GM23248 (cell line): ENCODE measurements around the gene MDK. TPM values are rescaled to one million over a fixed set of nuclear protein-coding genes. Genes with fewer than 3 reads are reported as not detected.

Source experiments
- DNase-seq: peaks from one replicate; pipeline ENCODE4 v3.0.0-alpha.2; 2015
- H2AFZ ChIP-seq: fragments of 200-600 bp; sonication (generic); 2 replicates; pipeline ENCODE4 v1.6.1; 2016; ENCODE audit warnings: antibody characterized with exemption
- H3F3A ChIP-seq: fragments of 200-600 bp; sonication (generic); 2 replicates; pipeline ENCODE4 v1.6.1; 2016; ENCODE audit warnings: mild to moderate bottlenecking, antibody characterized with exemption, mixed run types; ENCODE audit not compliant: insufficient read depth
- H3K27ac ChIP-seq: fragments of 200-600 bp; sonication (generic); 2 replicates; pipeline ENCODE4 v1.5.1; 2016; ENCODE audit warnings: mild to moderate bottlenecking
- H3K27me3 ChIP-seq: fragments of 200-600 bp; sonication (generic); replicated peaks from 2 replicates; pipeline ENCODE4 v1.6.1; 2016; ENCODE audit warnings: mild to moderate bottlenecking; ENCODE audit not compliant: insufficient read depth
- H3K36me3 ChIP-seq: fragments of 200-600 bp; sonication (generic); 2 replicates; pipeline ENCODE4 v1.6.1; 2016; ENCODE audit warnings: low read depth, mild to moderate bottlenecking
- H3K4me1 ChIP-seq: fragments of 200-600 bp; sonication (generic); 2 replicates; pipeline ENCODE4 v1.6.1; 2016; ENCODE audit warnings: mild to moderate bottlenecking; ENCODE audit not compliant: insufficient read depth
- H3K4me2 ChIP-seq: fragments of 200-600 bp; sonication (generic); one replicate; pipeline ENCODE4 v1.6.1; 2016; ENCODE audit warnings: mild to moderate bottlenecking; ENCODE audit not compliant: unreplicated experiment
- H3K4me3 ChIP-seq: fragments of 200-600 bp; sonication (generic); 2 replicates; pipeline ENCODE4 v1.5.1; 2016; ENCODE audit warnings: mild to moderate bottlenecking
- H3K79me2 ChIP-seq: fragments of 200-600 bp; sonication (generic); 2 replicates; pipeline ENCODE4 v1.6.1; 2016; ENCODE audit warnings: mild to moderate bottlenecking; ENCODE audit not compliant: insufficient read depth
- H3K9ac ChIP-seq: fragments of 200-600 bp; sonication (generic); 2 replicates; pipeline ENCODE4 v1.6.1; 2016; ENCODE audit warnings: mild to moderate bottlenecking
- H3K9me2 ChIP-seq: fragments of 200-600 bp; sonication (generic); 2 replicates; pipeline ENCODE4 v1.6.1; 2016; ENCODE audit warnings: mixed run types, mild to moderate bottlenecking, moderate library complexity; ENCODE audit not compliant: insufficient read depth
- H3K9me3 ChIP-seq: fragments of 200-600 bp; sonication (generic); one replicate; pipeline ENCODE4 v1.6.1; 2017; ENCODE audit warnings: low read depth
- H4K20me1 ChIP-seq: fragments of 200-600 bp; sonication (generic); 2 replicates; pipeline ENCODE4 v1.6.0; 2016; ENCODE audit not compliant: insufficient read depth
- EZH2 ChIP-seq: fragments of 200-600 bp; sonication (generic); IDR thresholded peaks from 2 replicates; pipeline ENCODE4 v1.6.1; 2018; ENCODE audit warnings: antibody characterized with exemption, mild to moderate bottlenecking; ENCODE audit not compliant: insufficient read depth, poor library complexity, severe bottlenecking
- EZH2phosphoT487 ChIP-seq: fragments of 200-600 bp; sonication (generic); IDR thresholded peaks from 2 replicates; pipeline ENCODE4 v1.6.1; 2018; ENCODE audit warnings: antibody characterized with exemption, moderate library complexity, mild to moderate bottlenecking, low read depth; ENCODE audit not compliant: insufficient read depth
- WGBS, 2 experiments: methylation state at CpG; one replicate each; pipeline ENCODE4 v1.1.6; 2015 to 2017; ENCODE audit warnings: low lambda C conversion rate in 2 of 2, low coverage in 1 of 2; ENCODE audit errors: missing lambda C conversion rate in 2 of 2; 5-methylcytosine and 5-hydroxymethylcytosine counted together
- in situ Hi-C: fragments of 300-500 bp; cut with MboI; formaldehyde crosslinking; loops from 2 replicates; pipeline ENCODE4 v1.15.0; 2020
- polyA plus RNA-seq: library from polyadenylated mRNA; unstranded; fragments of >200 nt; fragmentation: Nextera tagmentation; extraction: Ambion mirVana; gene quantifications from 2 replicates; pipeline ENCODE4 v1.2.1, GENCODE V29; 2016
- total RNA-seq: library from RNA; depleted of rRNA; stranded (reverse); fragments of >200 nt; shearing (Covaris generic); gene quantifications from 2 replicates; pipeline ENCODE4 v1.2.3, GENCODE V29; 2014

The MDK gene
- total and polyA plus RNA-seq, 2 experiments from 2014 or later = 10.7 to 31.5 TPM

DNA sequence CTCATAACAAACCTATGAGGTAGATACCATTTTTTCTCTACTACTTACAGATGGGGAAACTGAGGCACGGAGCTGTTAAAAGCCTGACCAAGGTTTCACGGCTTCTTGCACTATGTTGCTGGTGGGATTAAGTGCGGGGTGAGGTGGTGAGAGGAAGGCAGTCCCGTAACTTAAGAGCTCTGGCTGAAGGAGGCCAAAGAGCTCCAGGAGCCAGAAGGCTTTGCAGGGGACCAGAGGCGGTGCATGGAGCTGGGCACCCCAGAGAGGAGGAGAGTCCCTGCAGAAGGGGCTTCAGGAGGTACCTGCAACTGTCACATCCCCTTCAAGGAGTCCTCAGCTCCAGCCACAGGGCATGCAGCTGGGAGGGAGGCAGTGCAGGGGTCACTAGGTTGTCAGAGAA lies 6.0 kb downstream of the MDK start:
- Histone ChIP-seq H3K4me1 (no peaks in the 10 kb centered on the region), H3K36me3 (no peaks in the 10 kb centered on the region), H3K9ac (no peak overlapping the region), H3K27me3 (peaks cover 7% of the 10 kb centered on the region), H3F3A (0 out of 2 replicates have a peak, but pooled peaks cover 3% of the 10 kb centered on the region), H3K79me2 (no peaks in the 10 kb centered on the region), H3K4me3 (no peak overlapping the region), H2AFZ (no peak overlapping the region), H3K27ac (no peak overlapping the region), H4K20me1 (no peaks in the 10 kb centered on the region), H3K4me2 (no peak overlapping the region), H3K9me2 (no peaks in the 10 kb centered on the region), H3K9me3 (no peaks in the 10 kb centered on the region)
- in situ Hi-C loops = no loop called here
- 70 to 81% methylated on average over 5 of the region's 5 CpGs for WGBS, 2 experiments
- TF ChIP-seq EZH2phosphoT487 = no peak
- no peak for TF ChIP-seq EZH2
- no peak for DNase-seq

DNA sequence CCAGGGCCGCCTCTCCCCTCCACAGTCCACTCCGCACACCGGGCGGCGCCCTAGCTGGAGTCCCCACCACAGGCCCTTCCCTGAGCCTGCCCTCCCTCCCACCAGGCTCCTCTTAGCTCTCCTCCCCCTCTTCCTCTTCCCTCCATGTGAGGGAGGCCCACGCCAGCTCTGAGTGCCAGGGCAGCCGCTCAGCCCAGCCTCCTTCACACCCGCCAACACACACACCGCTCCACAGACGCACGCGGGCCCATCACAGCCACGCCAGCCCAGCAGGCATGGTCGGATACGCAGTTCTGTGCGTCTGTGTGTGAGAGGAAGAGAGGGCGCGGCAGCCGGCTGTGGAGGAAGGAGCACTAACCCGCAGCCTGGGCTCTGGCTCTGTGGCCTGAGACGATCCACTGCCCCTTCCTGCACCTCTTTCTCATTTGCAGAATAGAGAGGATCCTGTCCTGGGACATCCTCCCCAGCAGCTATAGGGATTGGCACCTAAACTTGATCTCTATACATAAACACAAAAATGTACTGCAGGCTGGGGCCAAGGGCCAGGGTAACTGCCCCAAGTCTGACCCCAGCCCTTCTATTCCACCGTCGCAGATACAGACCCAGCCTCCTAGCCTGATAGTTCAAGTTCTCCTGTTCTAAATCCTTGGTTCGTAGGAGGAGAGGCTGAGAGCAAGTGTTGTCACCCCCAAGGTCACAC lies 6.6 kb downstream of the MDK start:
- no peak overlapping the region for H3K4me2 ChIP-seq
- no peaks in the 10 kb centered on the region for H4K20me1 ChIP-seq
- no peak overlapping the region for H3K27ac ChIP-seq
- H3K27me3 ChIP-seq = peaks cover 7% of the 10 kb centered on the region
- 18 to 23% methylated on average over 15 to 24 of the region's 24 CpGs for WGBS, 2 experiments
- in situ Hi-C loops = no loop called here
- H3K9me2 ChIP-seq = no peaks in the 10 kb centered on the region
- H3K9ac ChIP-seq = no peak overlapping the region
- H3K79me2 ChIP-seq = no peaks in the 10 kb centered on the region
- H3K4me1 ChIP-seq = no peaks in the 10 kb centered on the region
- H2AFZ ChIP-seq = no peak overlapping the region
- H3F3A ChIP-seq = no peaks in the 10 kb centered on the region
- no peak overlapping the region for H3K4me3 ChIP-seq
- H3K9me3 ChIP-seq = no peaks in the 10 kb centered on the region
- TF ChIP-seq EZH2phosphoT487 (no peak), EZH2 (no peak)
- DNase-seq = no peak
- no peaks in the 10 kb centered on the region for H3K36me3 ChIP-seq

DNA sequence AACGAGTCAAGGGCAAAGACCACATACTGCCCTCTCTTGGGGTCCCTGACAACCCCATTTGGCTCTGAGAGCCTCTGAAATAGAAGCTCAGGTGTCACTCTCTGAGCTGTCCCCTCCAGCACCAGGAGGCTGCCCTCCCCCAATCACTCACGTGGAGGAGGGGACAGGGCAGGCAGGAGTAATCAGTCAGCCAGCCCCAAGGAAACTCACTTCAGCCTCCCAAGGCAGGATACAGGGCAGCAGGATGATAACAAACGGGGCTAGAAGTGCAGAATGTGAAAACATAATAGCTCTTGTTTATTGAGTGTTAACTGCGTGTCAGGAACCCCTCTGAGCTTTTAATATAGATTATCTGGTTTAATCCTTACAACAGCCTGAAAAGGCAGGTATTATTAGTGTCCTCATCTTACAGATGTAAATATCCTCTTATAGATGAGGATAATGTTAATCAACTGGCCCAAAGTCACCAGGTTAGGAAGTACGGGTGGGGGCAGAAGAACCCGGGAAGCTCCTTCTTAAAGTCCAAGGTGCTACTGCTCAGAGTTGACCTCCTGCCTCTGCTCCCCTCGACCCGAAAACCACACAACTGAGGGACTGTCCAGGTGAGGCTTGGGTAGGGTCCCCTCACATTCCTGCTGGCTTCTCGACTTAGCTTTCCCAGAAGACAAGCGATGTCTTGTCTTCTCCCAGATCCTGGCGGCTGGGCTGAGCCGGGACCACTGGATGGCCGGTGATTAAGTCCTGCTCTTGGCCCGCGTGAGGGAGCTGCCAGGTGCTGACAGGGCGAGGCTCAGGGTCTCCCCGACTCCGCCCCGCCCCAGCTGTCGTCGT lies 7.4 kb downstream of the MDK start:
- Histone ChIP-seq H3F3A (no peaks in the 10 kb centered on the region), H3K9ac (no peak overlapping the region), H3K36me3 (no peaks in the 10 kb centered on the region), H3K4me1 (no peaks in the 10 kb centered on the region), H2AFZ (no peak overlapping the region), H3K79me2 (no peaks in the 10 kb centered on the region), H3K4me3 (peak overlapping the region; percentile 76), H3K27ac (no peak overlapping the region), H3K9me3 (no peaks in the 10 kb centered on the region), H3K27me3 (peaks cover 7% of the 10 kb centered on the region), H3K4me2 (peak overlapping the region; percentile 90), H3K9me2 (no peaks in the 10 kb centered on the region), H4K20me1 (no peaks in the 10 kb centered on the region)
- peak; percentile 13 for TF ChIP-seq EZH2
- TF ChIP-seq EZH2phosphoT487 = no peak
- in situ Hi-C loops = no loop called here
- no peak for DNase-seq
- 4 to 6% methylated on average over 21 of the region's 21 CpGs for WGBS, 2 experiments

- in situ Hi-C loops = loop anchor here (10.0 kb wide), 1 partner anchor 145 kb away; no protein-coding TSS in a partner anchor
- DNase-seq = peak; percentile 83
- H3K27me3 ChIP-seq = peaks cover 7% of the 10 kb centered on the region
Measured at GRCh38 chr11:46389450-46390330, 8.2 kb downstream of the MDK start.

More at GRCh38 chr11:46389450-46390330, 8.2 kb downstream of the MDK start:
- H3K9ac ChIP-seq = no peak overlapping the region
- no peak for TF ChIP-seq EZH2phosphoT487
- TF ChIP-seq EZH2 = no peak
- H3K9me2 ChIP-seq = no peaks in the 10 kb centered on the region
- H3K4me1 ChIP-seq = no peaks in the 10 kb centered on the region
- peak overlapping the region; percentile 76 for H3K4me3 ChIP-seq
- no peaks in the 10 kb centered on the region for H3K9me3 ChIP-seq
- peak overlapping the region; percentile 66; the same call in 1 of the 2 replicates for H2AFZ ChIP-seq
- peak overlapping the region; percentile 90 for H3K4me2 ChIP-seq
- no peaks in the 10 kb centered on the region for H3K79me2 ChIP-seq
- no peaks in the 10 kb centered on the region for H4K20me1 ChIP-seq
- WGBS, 2 experiments = 3 to 4% methylated on average over 69 to 75 of the region's 80 CpGs
- no peaks in the 10 kb centered on the region for H3F3A ChIP-seq
- H3K36me3 ChIP-seq = no peaks in the 10 kb centered on the region
- H3K27ac ChIP-seq = no peak overlapping the region
